Sigmoid colon (tissue), 7 donors: ENCODE data around the gene SFRP2. TPM values are rescaled to one million over a fixed set of nuclear protein-coding genes. Genes with fewer than 3 reads are reported as not detected.

Source experiments
- DNase-seq: peaks from one replicate; pipeline ENCODE4 v3.0.0-alpha.2; 2019
- H3K27ac ChIP-seq, 4 donors: fragments of 200-600 bp; sonication (generic); one replicate each; pipeline ENCODE4 v1.5.1; 2016 to 2019; ENCODE audit warnings: mild to moderate bottlenecking in 1 of 4
- H3K27me3 ChIP-seq, 3 donors: fragments of 200-600 bp; sonication (generic); one replicate each; pipeline ENCODE4 v1.5.1; 2019; ENCODE audit warnings: mild to moderate bottlenecking in 1 of 3
- H3K36me3 ChIP-seq, 4 donors: fragments of 200-600 bp; sonication (generic); one replicate each; pipeline ENCODE4 v1.5.1; 2016 to 2019
- H3K4me1 ChIP-seq, 4 donors: fragments of 200-600 bp; sonication (generic); one replicate each; pipeline ENCODE4 v1.5.1; 2017 to 2019
- H3K4me3 ChIP-seq, 4 donors: fragments of 200-600 bp; sonication (generic); one replicate each; pipeline ENCODE4 v1.5.1; 2017 to 2019; ENCODE audit warnings: mild to moderate bottlenecking in 2 of 4, moderate library complexity in 1 of 4
- H3K9me3 ChIP-seq, 4 donors: fragments of 200-600 bp in 3 of 4; sonication (generic) in 3 of 4; one replicate each; pipeline versions ENCODE4 v1.5.1 to v1.6.1; 2013 to 2019
- EP300 ChIP-seq, 4 donors: sonication (generic); formaldehyde crosslinking; IDR thresholded peaks; one replicate each; pipeline ENCODE4 v1.6.1; 2017; ENCODE audit warnings: antibody characterized with exemption in 4 of 4
- POLR2A ChIP-seq, 2 donors: fragments of 450-650 bp; IDR thresholded peaks; one replicate each; pipeline ENCODE4 v1.6.1; 2016; ENCODE audit warnings: antibody characterized with exemption in 2 of 2, mild to moderate bottlenecking in 2 of 2, moderate library complexity in 2 of 2
- POLR2AphosphoS5 ChIP-seq, 4 donors: sonication (generic); formaldehyde crosslinking; IDR thresholded peaks; one replicate each; pipeline ENCODE4 v1.6.1; 2017; ENCODE audit warnings: antibody characterized with exemption in 4 of 4
- WGBS, 2 donors: extraction: QIAGEN DNeasy Blood & Tissue Kit; methylation state at CpG; one replicate each; pipeline ENCODE4 v1.1.7; 2013; 5-methylcytosine and 5-hydroxymethylcytosine counted together
- intact Hi-C: fragments of 100-400 bp; cut with DNase I; formaldehyde crosslinking; loops from one replicate; pipeline ENCODE4 v1.15.1; 2023
- polyA plus RNA-seq, 3 donors: library from polyadenylated mRNA; stranded (reverse); fragments of 200-250 nt; gene quantifications; one replicate each; pipeline ENCODE4 v1.2.3, GENCODE V29; 2013
- total RNA-seq, 4 donors: library from RNA; depleted of rRNA; stranded (reverse); fragments of >200 nt; gene quantifications; one replicate each; pipeline ENCODE4 v1.1.0, GENCODE V29; 2016
- TF ChIP-seq, protein P1 (sequence below), 4 experiments: fragments of 450-650 bp in 3 of 4; fragments of 200-600 bp in 1 of 4; IDR thresholded peaks; one replicate each; pipeline ENCODE4 v1.5.1; 2016 to 2019; ENCODE audit warnings: antibody characterized with exemption in 4 of 4, mild to moderate bottlenecking in 3 of 4, moderate library complexity in 2 of 4
- donor health status: healthy with polysubstance abuse.
- donor health status: Bipolar disorder and iron deficiency.
- donor health status: healthy.

SFRP2 gene
- total and polyA plus RNA-seq, 7 donors: 2.0 to 64.8 (median 25.4) TPM; not detected in 1

DNA sequence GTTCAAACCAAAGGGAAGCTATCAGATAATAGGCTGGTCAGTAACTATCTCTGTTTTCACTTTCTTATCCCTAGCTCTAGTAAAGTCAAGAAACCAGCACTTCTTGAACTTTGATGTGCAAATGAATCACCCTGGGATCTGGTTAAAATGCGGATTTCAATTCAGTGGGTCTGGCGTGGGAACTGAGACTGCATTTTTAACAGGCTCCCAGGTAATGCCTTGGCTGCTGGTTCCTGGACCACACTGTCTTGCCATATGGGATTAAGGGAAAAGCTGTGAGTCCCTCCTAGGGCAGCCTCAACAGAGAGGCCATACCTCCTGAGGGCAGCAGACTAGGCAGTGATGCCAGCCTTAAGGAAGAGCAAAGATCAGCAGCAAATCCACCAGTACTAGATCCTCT is 30.7 kb downstream of the SFRP2 start:
- Histone ChIP-seq H3K9me3 (no peaks in the 10 kb centered on the region), H3K27me3 (peaks cover 0 to 20% (median 6%) of the 10 kb centered on the region in 3 donors), H3K4me3 (no peak overlapping the region), H3K36me3 (no peaks in the 10 kb centered on the region), H3K27ac (no peak overlapping the region), H3K4me1 (peaks cover 0 to 12% (median 5%) of the 10 kb centered on the region in 4 donors)
- 82 to 89% methylated on average over 2 of the region's 2 CpGs for WGBS, 2 donors
- DNase-seq: no peak
- intact Hi-C loops: no loop called here
- TF ChIP-seq EP300 (IDR thresholded peaks at IDR 0.05): no peak

DNA sequence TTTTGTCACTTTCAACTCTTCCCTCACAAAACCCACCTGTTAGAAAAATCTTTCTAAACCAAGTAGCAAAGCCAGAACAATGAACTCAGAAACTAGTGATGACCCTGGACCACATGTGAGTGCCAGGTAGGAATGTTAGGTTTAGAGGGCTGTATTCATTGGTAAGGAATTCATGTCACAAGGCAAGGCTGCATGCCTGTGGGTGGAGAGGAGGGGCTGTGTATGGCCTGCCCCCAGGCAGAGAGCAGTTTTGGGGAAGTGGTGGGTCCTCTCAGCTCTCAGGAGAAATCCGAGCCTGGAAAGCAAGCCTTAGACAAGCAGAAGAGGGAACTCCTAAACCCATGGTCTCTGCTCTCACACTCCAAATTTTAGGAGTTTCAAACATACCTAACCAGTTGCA is 31.5 kb downstream of the SFRP2 start:
- WGBS, 2 donors: 73 to 79% methylated on average over 1 of the region's 1 CpG
- H3K36me3 ChIP-seq: no peaks in the 10 kb centered on the region
- H3K4me1 ChIP-seq: peaks cover 0 to 12% (median 5%) of the 10 kb centered on the region in 4 donors
- intact Hi-C loops: no loop called here
- H3K4me3 ChIP-seq: no peak overlapping the region
- no peak for TF ChIP-seq POLR2AphosphoS5 (IDR thresholded peaks at IDR 0.05)
- TF ChIP-seq EP300 (IDR thresholded peaks at IDR 0.05): no peak
- TF ChIP-seq, protein P1, sequence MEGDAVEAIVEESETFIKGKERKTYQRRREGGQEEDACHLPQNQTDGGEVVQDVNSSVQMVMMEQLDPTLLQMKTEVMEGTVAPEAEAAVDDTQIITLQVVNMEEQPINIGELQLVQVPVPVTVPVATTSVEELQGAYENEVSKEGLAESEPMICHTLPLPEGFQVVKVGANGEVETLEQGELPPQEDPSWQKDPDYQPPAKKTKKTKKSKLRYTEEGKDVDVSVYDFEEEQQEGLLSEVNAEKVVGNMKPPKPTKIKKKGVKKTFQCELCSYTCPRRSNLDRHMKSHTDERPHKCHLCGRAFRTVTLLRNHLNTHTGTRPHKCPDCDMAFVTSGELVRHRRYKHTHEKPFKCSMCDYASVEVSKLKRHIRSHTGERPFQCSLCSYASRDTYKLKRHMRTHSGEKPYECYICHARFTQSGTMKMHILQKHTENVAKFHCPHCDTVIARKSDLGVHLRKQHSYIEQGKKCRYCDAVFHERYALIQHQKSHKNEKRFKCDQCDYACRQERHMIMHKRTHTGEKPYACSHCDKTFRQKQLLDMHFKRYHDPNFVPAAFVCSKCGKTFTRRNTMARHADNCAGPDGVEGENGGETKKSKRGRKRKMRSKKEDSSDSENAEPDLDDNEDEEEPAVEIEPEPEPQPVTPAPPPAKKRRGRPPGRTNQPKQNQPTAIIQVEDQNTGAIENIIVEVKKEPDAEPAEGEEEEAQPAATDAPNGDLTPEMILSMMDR (IDR thresholded peaks at IDR 0.05): no peak
- TF ChIP-seq POLR2A (IDR thresholded peaks at IDR 0.05): no peak
- H3K9me3 ChIP-seq: no peaks in the 10 kb centered on the region
- DNase-seq: no peak
- no peak overlapping the region for H3K27ac ChIP-seq
- peaks cover 0 to 20% (median 6%) of the 10 kb centered on the region in 3 donors for H3K27me3 ChIP-seq

DNA sequence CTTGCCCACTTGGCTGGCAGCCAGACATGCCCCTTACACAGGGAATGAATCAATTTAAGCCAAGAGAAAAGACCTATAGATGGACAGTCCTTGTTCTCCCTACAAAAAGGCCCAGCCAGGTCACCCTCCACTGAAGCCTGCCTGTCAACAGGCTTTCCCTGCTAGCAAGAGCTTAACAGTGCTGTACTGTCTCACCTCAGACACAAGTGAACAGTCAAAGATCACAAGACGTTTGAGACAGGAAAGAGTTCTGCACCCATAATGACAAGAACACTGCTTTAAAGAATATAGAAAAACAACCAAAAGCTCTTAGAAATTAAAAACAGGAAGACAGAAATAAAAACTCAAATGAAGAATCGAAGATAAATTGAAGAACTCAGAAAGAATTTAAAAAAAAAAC is 33.7 kb downstream of the SFRP2 start:
- Histone ChIP-seq H3K36me3 (no peaks in the 10 kb centered on the region), H3K9me3 (no peaks in the 10 kb centered on the region), H3K4me3 (no peak overlapping the region), H3K27ac (no peak overlapping the region), H3K4me1 (peaks cover 0 to 11% (median 4%) of the 10 kb centered on the region in 4 donors), H3K27me3 (peaks cover 0 to 20% (median 2%) of the 10 kb centered on the region in 3 donors)
- 65 to 78% methylated on average over 2 of the region's 2 CpGs for WGBS, 2 donors
- no peak for DNase-seq
- intact Hi-C loops: no loop called here
- TF ChIP-seq, protein P1 (IDR thresholded peaks at IDR 0.05): no peak
- TF ChIP-seq EP300 (IDR thresholded peaks at IDR 0.05) (no peak), POLR2A (IDR thresholded peaks at IDR 0.05) (no peak), POLR2AphosphoS5 (IDR thresholded peaks at IDR 0.05) (no peak)

DNA sequence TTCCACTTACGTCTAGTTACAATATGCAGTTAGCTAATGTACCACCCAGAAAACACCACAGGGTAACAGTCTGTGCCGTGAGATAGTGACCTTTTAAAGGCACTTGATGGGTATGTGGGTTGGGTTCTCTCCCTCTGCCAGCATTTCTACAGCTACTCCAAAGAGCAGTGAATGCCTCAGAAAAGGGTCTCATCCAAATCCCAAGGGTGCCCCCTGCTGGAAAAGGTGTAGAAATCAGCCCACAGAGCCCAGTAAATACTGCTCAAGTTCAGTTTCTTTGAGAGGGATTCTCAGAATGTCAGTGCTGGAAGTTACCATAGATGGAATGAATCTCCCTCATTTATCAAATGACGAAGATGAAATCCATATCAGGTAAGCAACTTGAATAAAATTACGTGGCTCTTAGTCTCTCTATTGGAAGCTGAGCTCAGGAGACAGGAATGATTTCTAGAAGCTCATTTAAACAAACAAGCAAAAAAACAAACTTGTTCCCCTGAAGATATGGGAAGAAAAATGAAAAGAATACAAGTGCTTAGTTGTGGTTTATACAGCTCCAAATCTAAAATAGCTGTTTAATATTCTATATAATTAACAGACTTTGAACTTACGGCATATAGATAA is 38.6 kb downstream of the SFRP2 start:
- peak; percentile 72 for DNase-seq
- intact Hi-C loops: loop anchor here (5.0 kb wide), 1 partner anchor 118 kb away; no protein-coding TSS in a partner anchor
- Histone ChIP-seq H3K9me3 (no peaks in the 10 kb centered on the region), H3K27me3 (no peaks in the 10 kb centered on the region), H3K4me1 (peaks cover 0 to 6% (median 0%) of the 10 kb centered on the region in 4 donors), H3K4me3 (no peak overlapping the region), H3K27ac (no peak overlapping the region), H3K36me3 (no peaks in the 10 kb centered on the region)
- WGBS, 2 donors: 29 to 39% methylated on average over 5 of the region's 5 CpGs
- TF ChIP-seq, protein P1 (IDR thresholded peaks at IDR 0.05): peak in 3 of 4 experiments; percentile 26 to 51 (median 33)
- no peak for TF ChIP-seq POLR2A (IDR thresholded peaks at IDR 0.05)

DNA sequence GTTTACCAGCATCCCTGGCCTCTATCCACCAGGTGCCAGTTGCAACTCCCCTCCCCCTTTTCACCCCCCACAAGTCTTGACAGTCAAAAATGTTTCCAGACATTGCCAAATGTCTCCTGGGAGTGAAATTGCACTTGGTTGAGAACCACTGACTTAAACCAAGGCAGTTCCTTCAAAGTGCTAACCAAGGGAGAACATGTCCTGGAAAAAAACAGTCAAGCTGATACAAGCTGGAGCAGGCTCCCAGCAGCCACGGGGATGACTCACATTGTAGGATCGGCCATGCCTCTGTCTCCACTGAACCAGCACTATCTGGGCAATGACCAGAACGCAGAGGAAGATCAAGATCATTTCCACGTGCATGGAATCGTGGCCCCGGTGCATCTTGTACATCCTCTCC is 40.5 kb downstream of the SFRP2 start:
- no peak for TF ChIP-seq POLR2AphosphoS5 (IDR thresholded peaks at IDR 0.05)
- TF ChIP-seq EP300 (IDR thresholded peaks at IDR 0.05): no peak
- no peak for TF ChIP-seq POLR2A (IDR thresholded peaks at IDR 0.05)
- TF ChIP-seq, protein P1 (IDR thresholded peaks at IDR 0.05): no peak
- no peaks in the 10 kb centered on the region for H3K27me3 ChIP-seq
- no peak overlapping the region for H3K4me3 ChIP-seq
- intact Hi-C loops: no loop called here
- H3K36me3 ChIP-seq: no peaks in the 10 kb centered on the region
- H3K27ac ChIP-seq: no peak overlapping the region
- DNase-seq: no peak
- H3K9me3 ChIP-seq: no peaks in the 10 kb centered on the region
- WGBS, 2 donors: 79 to 80% methylated on average over 6 of the region's 6 CpGs
- peaks cover 0 to 6% (median 0%) of the 10 kb centered on the region in 4 donors for H3K4me1 ChIP-seq
